ENCODE data around the gene NPTXR. TPM values are rescaled to one million over a fixed set of nuclear protein-coding genes. Genes with fewer than 3 reads are reported as not detected.

NPTXR gene
- total and polyA plus RNA-seq, 4 donors, result 0.05 to 0.45 (median 0.16) TPM

DNA sequence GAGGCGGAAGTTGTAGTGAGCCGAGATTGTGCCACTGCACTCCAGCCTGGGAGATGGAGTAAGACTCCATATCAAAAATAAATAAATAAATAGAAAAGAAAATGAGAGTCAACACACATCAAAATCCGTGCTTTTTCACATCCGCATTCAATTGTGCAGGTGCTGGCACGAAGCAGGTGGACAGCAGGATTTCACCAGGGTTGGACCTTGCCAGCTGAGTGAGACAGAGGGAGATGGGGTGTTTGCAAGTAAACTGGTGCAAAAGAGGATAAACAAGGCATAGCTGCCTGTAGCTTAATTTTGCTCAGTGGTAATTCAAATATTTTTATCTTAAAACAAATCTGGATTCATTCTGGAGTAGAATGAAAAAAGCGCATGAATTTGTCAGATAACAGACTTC is 26.6 kb downstream of the NPTXR start:
- H3K27me3 ChIP-seq (ENCODE audit: control insufficient read depth in 4 of 4, insufficient read depth in 4 of 4, low read length in 3 of 4), result no peaks in the 10 kb centered on the region
- WGBS, result 87% methylated on average over 6 of the region's 6 CpGs
- H3K36me3 ChIP-seq (ENCODE audit: control insufficient read depth in 4 of 4, insufficient read depth in 3 of 4, low read depth in 1 of 4, low read length in 3 of 4), result no peaks in the 10 kb centered on the region
- DNase-seq (ENCODE audit: low spot score), result no peak
- H3K9ac ChIP-seq (ENCODE audit: low read depth in 1 of 2, low read length in 2 of 2), result no peak overlapping the region
- H3K9me3 ChIP-seq (ENCODE audit: control insufficient read depth in 4 of 4, low read length in 3 of 4), result no peaks in the 10 kb centered on the region
- no peak overlapping the region for H3K27ac ChIP-seq (ENCODE audit: low read depth in 1 of 2, low read length in 2 of 2)
- TF ChIP-seq NR2F2 (IDR thresholded peaks at IDR 0.05) (no peak), HNF4G (IDR thresholded peaks at IDR 0.05) (no peak), TAF1 (conservative IDR thresholded peaks at IDR 0.05) (no peak), FOXA2 (IDR thresholded peaks at IDR 0.05) (no peak), JUND (IDR thresholded peaks at IDR 0.05) (no peak), SP1 (IDR thresholded peaks at IDR 0.05) (no peak), RAD21 (IDR thresholded peaks at IDR 0.05) (no peak), RXRA (IDR thresholded peaks at IDR 0.05) (no peak)
- TF ChIP-seq, protein P1, sequence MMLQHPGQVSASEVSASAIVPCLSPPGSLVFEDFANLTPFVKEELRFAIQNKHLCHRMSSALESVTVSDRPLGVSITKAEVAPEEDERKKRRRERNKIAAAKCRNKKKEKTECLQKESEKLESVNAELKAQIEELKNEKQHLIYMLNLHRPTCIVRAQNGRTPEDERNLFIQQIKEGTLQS (IDR thresholded peaks at IDR 0.05), result no peak
- TF ChIP-seq, protein P2, sequence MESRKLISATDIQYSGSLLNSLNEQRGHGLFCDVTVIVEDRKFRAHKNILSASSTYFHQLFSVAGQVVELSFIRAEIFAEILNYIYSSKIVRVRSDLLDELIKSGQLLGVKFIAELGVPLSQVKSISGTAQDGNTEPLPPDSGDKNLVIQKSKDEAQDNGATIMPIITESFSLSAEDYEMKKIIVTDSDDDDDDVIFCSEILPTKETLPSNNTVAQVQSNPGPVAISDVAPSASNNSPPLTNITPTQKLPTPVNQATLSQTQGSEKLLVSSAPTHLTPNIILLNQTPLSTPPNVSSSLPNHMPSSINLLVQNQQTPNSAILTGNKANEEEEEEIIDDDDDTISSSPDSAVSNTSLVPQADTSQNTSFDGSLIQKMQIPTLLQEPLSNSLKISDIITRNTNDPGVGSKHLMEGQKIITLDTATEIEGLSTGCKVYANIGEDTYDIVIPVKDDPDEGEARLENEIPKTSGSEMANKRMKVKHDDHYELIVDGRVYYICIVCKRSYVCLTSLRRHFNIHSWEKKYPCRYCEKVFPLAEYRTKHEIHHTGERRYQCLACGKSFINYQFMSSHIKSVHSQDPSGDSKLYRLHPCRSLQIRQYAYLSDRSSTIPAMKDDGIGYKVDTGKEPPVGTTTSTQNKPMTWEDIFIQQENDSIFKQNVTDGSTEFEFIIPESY (IDR thresholded peaks at IDR 0.05), result no peak
- TF ChIP-seq, protein P3, sequence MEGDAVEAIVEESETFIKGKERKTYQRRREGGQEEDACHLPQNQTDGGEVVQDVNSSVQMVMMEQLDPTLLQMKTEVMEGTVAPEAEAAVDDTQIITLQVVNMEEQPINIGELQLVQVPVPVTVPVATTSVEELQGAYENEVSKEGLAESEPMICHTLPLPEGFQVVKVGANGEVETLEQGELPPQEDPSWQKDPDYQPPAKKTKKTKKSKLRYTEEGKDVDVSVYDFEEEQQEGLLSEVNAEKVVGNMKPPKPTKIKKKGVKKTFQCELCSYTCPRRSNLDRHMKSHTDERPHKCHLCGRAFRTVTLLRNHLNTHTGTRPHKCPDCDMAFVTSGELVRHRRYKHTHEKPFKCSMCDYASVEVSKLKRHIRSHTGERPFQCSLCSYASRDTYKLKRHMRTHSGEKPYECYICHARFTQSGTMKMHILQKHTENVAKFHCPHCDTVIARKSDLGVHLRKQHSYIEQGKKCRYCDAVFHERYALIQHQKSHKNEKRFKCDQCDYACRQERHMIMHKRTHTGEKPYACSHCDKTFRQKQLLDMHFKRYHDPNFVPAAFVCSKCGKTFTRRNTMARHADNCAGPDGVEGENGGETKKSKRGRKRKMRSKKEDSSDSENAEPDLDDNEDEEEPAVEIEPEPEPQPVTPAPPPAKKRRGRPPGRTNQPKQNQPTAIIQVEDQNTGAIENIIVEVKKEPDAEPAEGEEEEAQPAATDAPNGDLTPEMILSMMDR (IDR thresholded peaks at IDR 0.05; ENCODE audit: low read depth, low read length, missing input control), result no peak
- H3K4me3 ChIP-seq (ENCODE audit: low read depth in 1 of 3, low read length in 3 of 3), result no peak overlapping the region
- no peaks in the 10 kb centered on the region for H3K4me1 ChIP-seq (ENCODE audit: control insufficient read depth in 4 of 4, insufficient read depth in 4 of 4, low read length in 3 of 4)

DNA sequence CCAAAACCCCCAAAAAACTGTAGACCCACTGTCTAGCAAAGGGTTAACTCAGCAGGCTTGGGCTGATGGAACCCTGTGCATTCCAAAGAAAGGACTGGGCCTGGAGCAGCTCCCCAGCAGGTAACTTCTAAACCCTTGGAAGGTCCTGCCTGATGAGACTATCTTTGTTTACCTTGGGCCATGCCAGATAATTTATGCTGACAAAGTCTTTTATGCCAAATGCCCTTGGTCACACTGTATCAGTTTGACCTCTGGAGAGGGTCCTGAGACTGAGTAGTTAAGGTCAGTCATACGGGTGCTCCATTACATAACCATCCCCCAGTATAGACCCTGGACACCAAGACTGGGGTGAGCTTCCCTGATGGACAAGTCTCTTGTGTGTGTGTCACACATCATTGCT is 28.0 kb downstream of the NPTXR start:
- WGBS, result 27% methylated on average over 1 of the region's 1 CpG
- no peak overlapping the region for H3K4me3 ChIP-seq (ENCODE audit: low read depth in 1 of 3, low read length in 3 of 3)
- H3K27ac ChIP-seq (ENCODE audit: low read depth in 1 of 2, low read length in 2 of 2), result no peak overlapping the region
- H3K9me3 ChIP-seq (ENCODE audit: control insufficient read depth in 4 of 4, low read length in 3 of 4), result no peaks in the 10 kb centered on the region
- DNase-seq (ENCODE audit: low spot score), result no peak
- H3K27me3 ChIP-seq (ENCODE audit: control insufficient read depth in 4 of 4, insufficient read depth in 4 of 4, low read length in 3 of 4), result no peaks in the 10 kb centered on the region
- no peaks in the 10 kb centered on the region for H3K4me1 ChIP-seq (ENCODE audit: control insufficient read depth in 4 of 4, insufficient read depth in 4 of 4, low read length in 3 of 4)
- H3K9ac ChIP-seq (ENCODE audit: low read depth in 1 of 2, low read length in 2 of 2), result no peak overlapping the region
- H3K36me3 ChIP-seq (ENCODE audit: control insufficient read depth in 4 of 4, insufficient read depth in 3 of 4, low read depth in 1 of 4, low read length in 3 of 4), result no peaks in the 10 kb centered on the region
- TF ChIP-seq, protein P4, sequence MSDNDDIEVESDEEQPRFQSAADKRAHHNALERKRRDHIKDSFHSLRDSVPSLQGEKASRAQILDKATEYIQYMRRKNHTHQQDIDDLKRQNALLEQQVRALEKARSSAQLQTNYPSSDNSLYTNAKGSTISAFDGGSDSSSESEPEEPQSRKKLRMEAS (IDR thresholded peaks at IDR 0.05), result no peak
- TF ChIP-seq, protein P2 (IDR thresholded peaks at IDR 0.05), result no peak
- TF ChIP-seq YY1 (IDR thresholded peaks at IDR 0.05) (no peak), RAD21 (IDR thresholded peaks at IDR 0.05) (no peak), FOXA1 (IDR thresholded peaks at IDR 0.05) (no peak), JUND (IDR thresholded peaks at IDR 0.05) (no peak), NR2F2 (IDR thresholded peaks at IDR 0.05) (no peak), FOXA2 (IDR thresholded peaks at IDR 0.05) (no peak), SP1 (IDR thresholded peaks at IDR 0.05) (no peak), HNF4G (IDR thresholded peaks at IDR 0.05) (no peak), GABPA (IDR thresholded peaks at IDR 0.05 in 1 of 2, conservative IDR thresholded peaks at IDR 0.05 in 1 of 2) (no peak), RXRA (IDR thresholded peaks at IDR 0.05) (no peak), EGR1 (IDR thresholded peaks at IDR 0.05; ENCODE audit: low read depth in 2 of 2) (no peak), TAF1 (conservative IDR thresholded peaks at IDR 0.05) (no peak), HNF4A (conservative IDR thresholded peaks at IDR 0.05) (no peak)
- TF ChIP-seq, protein P1 (IDR thresholded peaks at IDR 0.05), result no peak
- TF ChIP-seq, protein P5, sequence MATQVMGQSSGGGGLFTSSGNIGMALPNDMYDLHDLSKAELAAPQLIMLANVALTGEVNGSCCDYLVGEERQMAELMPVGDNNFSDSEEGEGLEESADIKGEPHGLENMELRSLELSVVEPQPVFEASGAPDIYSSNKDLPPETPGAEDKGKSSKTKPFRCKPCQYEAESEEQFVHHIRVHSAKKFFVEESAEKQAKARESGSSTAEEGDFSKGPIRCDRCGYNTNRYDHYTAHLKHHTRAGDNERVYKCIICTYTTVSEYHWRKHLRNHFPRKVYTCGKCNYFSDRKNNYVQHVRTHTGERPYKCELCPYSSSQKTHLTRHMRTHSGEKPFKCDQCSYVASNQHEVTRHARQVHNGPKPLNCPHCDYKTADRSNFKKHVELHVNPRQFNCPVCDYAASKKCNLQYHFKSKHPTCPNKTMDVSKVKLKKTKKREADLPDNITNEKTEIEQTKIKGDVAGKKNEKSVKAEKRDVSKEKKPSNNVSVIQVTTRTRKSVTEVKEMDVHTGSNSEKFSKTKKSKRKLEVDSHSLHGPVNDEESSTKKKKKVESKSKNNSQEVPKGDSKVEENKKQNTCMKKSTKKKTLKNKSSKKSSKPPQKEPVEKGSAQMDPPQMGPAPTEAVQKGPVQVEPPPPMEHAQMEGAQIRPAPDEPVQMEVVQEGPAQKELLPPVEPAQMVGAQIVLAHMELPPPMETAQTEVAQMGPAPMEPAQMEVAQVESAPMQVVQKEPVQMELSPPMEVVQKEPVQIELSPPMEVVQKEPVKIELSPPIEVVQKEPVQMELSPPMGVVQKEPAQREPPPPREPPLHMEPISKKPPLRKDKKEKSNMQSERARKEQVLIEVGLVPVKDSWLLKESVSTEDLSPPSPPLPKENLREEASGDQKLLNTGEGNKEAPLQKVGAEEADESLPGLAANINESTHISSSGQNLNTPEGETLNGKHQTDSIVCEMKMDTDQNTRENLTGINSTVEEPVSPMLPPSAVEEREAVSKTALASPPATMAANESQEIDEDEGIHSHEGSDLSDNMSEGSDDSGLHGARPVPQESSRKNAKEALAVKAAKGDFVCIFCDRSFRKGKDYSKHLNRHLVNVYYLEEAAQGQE (IDR thresholded peaks at IDR 0.05), result no peak

Data from liver (tissue), 9 donors.